Measurements from ENCODE around the gene UTS2R.

DNA sequence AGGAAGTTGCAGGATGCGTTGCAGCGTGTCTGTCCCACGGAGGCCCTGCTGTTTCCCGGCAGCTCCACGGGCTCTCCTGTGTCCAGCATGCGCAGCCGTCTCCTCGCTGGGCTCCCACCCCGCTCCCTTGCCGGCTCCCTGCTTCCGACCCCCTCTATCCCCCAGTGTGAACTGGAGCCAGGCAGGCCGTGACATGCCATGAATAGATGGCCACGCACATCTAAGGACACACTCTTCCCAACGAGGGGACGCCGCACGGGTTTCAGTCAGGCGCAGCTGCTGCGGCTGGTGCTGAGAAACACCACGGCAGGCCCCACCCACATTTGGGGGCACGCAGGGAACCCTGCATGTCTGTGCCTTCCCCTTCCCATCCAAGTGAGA, 37.4 kb downstream of the UTS2R start:
- TF ChIP-seq, protein P1, sequence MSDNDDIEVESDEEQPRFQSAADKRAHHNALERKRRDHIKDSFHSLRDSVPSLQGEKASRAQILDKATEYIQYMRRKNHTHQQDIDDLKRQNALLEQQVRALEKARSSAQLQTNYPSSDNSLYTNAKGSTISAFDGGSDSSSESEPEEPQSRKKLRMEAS (CRISPR knock-in tag; IDR thresholded peaks at IDR 0.05): no peak
- TF ChIP-seq GABPB1 (CRISPR knock-in tag; IDR thresholded peaks at IDR 0.05) (no peak), ZNF121 (CRISPR knock-in tag; IDR thresholded peaks at IDR 0.05) (no peak), ELF4 (CRISPR knock-in tag; IDR thresholded peaks at IDR 0.05; ENCODE audit: low read depth) (no peak), JUN (CRISPR knock-in tag; IDR thresholded peaks at IDR 0.05) (no peak)
- TF ChIP-seq, protein P2, sequence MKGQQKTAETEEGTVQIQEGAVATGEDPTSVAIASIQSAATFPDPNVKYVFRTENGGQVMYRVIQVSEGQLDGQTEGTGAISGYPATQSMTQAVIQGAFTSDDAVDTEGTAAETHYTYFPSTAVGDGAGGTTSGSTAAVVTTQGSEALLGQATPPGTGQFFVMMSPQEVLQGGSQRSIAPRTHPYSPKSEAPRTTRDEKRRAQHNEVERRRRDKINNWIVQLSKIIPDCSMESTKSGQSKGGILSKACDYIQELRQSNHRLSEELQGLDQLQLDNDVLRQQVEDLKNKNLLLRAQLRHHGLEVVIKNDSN (CRISPR knock-in tag; IDR thresholded peaks at IDR 0.05): no peak
- TF ChIP-seq, protein P3, sequence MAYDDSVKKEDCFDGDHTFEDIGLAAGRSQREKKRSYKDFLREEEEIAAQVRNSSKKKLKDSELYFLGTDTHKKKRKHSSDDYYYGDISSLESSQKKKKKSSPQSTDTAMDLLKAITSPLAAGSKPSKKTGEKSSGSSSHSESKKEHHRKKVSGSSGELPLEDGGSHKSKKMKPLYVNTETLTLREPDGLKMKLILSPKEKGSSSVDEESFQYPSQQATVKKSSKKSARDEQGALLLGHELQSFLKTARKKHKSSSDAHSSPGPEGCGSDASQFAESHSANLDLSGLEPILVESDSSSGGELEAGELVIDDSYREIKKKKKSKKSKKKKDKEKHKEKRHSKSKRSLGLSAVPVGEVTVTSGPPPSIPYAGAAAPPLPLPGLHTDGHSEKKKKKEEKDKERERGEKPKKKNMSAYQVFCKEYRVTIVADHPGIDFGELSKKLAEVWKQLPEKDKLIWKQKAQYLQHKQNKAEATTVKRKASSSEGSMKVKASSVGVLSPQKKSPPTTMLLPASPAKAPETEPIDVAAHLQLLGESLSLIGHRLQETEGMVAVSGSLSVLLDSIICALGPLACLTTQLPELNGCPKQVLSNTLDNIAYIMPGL (CRISPR knock-in tag; IDR thresholded peaks at IDR 0.05): no peak
- TF ChIP-seq, protein P4, sequence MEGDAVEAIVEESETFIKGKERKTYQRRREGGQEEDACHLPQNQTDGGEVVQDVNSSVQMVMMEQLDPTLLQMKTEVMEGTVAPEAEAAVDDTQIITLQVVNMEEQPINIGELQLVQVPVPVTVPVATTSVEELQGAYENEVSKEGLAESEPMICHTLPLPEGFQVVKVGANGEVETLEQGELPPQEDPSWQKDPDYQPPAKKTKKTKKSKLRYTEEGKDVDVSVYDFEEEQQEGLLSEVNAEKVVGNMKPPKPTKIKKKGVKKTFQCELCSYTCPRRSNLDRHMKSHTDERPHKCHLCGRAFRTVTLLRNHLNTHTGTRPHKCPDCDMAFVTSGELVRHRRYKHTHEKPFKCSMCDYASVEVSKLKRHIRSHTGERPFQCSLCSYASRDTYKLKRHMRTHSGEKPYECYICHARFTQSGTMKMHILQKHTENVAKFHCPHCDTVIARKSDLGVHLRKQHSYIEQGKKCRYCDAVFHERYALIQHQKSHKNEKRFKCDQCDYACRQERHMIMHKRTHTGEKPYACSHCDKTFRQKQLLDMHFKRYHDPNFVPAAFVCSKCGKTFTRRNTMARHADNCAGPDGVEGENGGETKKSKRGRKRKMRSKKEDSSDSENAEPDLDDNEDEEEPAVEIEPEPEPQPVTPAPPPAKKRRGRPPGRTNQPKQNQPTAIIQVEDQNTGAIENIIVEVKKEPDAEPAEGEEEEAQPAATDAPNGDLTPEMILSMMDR (IDR thresholded peaks at IDR 0.05): no peak
- TF ChIP-seq, protein P5, sequence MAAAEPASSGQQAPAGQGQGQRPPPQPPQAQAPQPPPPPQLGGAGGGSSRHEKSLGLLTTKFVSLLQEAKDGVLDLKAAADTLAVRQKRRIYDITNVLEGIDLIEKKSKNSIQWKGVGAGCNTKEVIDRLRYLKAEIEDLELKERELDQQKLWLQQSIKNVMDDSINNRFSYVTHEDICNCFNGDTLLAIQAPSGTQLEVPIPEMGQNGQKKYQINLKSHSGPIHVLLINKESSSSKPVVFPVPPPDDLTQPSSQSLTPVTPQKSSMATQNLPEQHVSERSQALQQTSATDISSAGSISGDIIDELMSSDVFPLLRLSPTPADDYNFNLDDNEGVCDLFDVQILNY (CRISPR knock-in tag; IDR thresholded peaks at IDR 0.05): no peak
- TF ChIP-seq, protein P6, sequence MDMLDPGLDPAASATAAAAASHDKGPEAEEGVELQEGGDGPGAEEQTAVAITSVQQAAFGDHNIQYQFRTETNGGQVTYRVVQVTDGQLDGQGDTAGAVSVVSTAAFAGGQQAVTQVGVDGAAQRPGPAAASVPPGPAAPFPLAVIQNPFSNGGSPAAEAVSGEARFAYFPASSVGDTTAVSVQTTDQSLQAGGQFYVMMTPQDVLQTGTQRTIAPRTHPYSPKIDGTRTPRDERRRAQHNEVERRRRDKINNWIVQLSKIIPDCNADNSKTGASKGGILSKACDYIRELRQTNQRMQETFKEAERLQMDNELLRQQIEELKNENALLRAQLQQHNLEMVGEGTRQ (CRISPR knock-in tag; IDR thresholded peaks at IDR 0.05): no peak
- TF ChIP-seq, protein P7, sequence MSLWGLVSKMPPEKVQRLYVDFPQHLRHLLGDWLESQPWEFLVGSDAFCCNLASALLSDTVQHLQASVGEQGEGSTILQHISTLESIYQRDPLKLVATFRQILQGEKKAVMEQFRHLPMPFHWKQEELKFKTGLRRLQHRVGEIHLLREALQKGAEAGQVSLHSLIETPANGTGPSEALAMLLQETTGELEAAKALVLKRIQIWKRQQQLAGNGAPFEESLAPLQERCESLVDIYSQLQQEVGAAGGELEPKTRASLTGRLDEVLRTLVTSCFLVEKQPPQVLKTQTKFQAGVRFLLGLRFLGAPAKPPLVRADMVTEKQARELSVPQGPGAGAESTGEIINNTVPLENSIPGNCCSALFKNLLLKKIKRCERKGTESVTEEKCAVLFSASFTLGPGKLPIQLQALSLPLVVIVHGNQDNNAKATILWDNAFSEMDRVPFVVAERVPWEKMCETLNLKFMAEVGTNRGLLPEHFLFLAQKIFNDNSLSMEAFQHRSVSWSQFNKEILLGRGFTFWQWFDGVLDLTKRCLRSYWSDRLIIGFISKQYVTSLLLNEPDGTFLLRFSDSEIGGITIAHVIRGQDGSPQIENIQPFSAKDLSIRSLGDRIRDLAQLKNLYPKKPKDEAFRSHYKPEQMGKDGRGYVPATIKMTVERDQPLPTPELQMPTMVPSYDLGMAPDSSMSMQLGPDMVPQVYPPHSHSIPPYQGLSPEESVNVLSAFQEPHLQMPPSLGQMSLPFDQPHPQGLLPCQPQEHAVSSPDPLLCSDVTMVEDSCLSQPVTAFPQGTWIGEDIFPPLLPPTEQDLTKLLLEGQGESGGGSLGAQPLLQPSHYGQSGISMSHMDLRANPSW (CRISPR knock-in tag; conservative IDR thresholded peaks at IDR 0.05; ENCODE audit: low read depth): no peak

All from WTC11 (cell line).